ENCODE results near the gene PLPP3. TPM values are rescaled to one million over a fixed set of nuclear protein-coding genes. Genes with fewer than 3 reads are reported as not detected.

PLPP3 gene
- total and polyA plus RNA-seq, 2 of the 8 experiments (the other 6 are each of a cell fraction or from before 2014, with no cell fraction given), result 33.2 to 42.0 TPM

- no peak for TF ChIP-seq EP300 (IDR thresholded peaks at IDR 0.05; ENCODE audit: borderline replicate concordance in 1 of 2, low read depth in 2 of 2, low read length in 2 of 2)
- TF ChIP-seq BCL11A (IDR thresholded peaks at IDR 0.05; ENCODE audit: low read depth in 2 of 2, low read length in 2 of 2), result no peak
- no peak for TF ChIP-seq MAX (IDR thresholded peaks at IDR 0.05)
- no peak for TF ChIP-seq HDAC2 (IDR thresholded peaks at IDR 0.05; ENCODE audit: borderline replicate concordance in 1 of 2, low read depth in 2 of 2, low read length in 2 of 2)
- TF ChIP-seq KDM5A (IDR thresholded peaks at IDR 0.05; ENCODE audit: low read length), result no peak
- TF ChIP-seq KDM1A (IDR thresholded peaks at IDR 0.05; ENCODE audit: borderline replicate concordance, low read length), result no peak
- no peak for TF ChIP-seq CTBP2 (IDR thresholded peaks at IDR 0.05; ENCODE audit: borderline replicate concordance, insufficient read depth, insufficient read length, low read length)
These were observed 40.8 kb downstream of the PLPP3 start (continued) for GRCh38 chr1:56538532-56538931.

All from H1 (cell line).